ENCODE results near the gene MOB3A. TPM values are rescaled to one million over a fixed set of nuclear protein-coding genes. Genes with fewer than 3 reads are reported as not detected.

Gene MOB3A
- total RNA-seq, 2 experiments from 2014 or later, result 117 to 122 TPM

DNA sequence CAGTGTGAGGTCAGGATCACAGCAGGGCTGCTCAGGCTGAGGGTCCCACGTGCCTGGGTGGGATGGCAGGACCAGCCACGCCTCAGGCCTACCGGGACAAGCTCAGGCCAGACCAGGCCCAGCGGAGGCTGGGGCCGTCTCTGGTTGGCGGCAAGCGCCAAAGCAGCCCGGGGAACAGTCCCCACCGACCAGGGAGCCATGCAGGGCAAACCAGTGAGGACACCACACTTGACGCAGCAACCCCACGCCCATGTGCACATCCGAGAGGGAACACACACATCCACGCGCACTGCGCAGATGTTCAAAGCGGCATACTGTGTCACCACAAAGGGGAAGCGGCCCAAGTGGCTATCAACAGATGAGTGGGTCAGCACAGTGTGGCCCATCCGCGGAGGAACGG lies 15.8 kb upstream of the MOB3A start:
- no peak for DNase-seq
- Mint-ChIP-seq H3K9me3 (no peaks in the 10 kb centered on the region), H3K4me3 (no peak overlapping the region), H3K36me3 (peaks cover 31% of the 10 kb centered on the region), H3K27me3 (no peaks in the 10 kb centered on the region), H3K27ac (no peak overlapping the region), H3K4me1 (ENCODE audit: low read depth) (peaks cover 5% of the 10 kb centered on the region)
- POLR2A ChIA-PET, result no interaction called here
- CTCF ChIA-PET, result no interaction called here
- intact Hi-C loops (cut with micrococcal nuclease), result no loop called here

DNA sequence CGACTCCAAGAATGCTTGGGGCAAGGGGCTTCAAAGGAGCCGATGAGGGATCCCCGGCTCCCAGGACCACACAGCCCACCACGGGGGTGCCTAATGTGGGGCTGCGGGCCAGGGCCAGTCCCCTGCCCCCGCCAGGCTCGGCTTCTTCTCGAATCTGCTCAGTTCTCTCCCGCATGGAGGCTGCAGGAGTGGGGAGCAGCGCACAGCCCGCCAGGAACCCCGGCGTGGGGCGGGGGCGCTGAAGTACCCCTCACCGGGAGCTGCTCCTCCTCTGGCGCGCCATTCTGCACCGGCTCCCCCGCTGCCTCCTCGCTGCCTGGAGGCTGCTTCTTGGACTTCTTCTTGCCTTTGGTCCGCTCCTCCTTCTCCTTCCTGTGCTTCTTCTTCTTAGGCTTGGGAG lies 15.3 kb upstream of the MOB3A start:
- no peak for DNase-seq
- intact Hi-C loops (cut with micrococcal nuclease), result no loop called here
- POLR2A ChIA-PET, result no interaction called here
- Mint-ChIP-seq H3K4me3 (no peak overlapping the region), H3K27ac (no peak overlapping the region), H3K36me3 (peaks cover 35% of the 10 kb centered on the region), H3K9me3 (no peaks in the 10 kb centered on the region), H3K4me1 (ENCODE audit: low read depth) (peaks cover 5% of the 10 kb centered on the region), H3K27me3 (no peaks in the 10 kb centered on the region)
- CTCF ChIA-PET, result no interaction called here

DNA sequence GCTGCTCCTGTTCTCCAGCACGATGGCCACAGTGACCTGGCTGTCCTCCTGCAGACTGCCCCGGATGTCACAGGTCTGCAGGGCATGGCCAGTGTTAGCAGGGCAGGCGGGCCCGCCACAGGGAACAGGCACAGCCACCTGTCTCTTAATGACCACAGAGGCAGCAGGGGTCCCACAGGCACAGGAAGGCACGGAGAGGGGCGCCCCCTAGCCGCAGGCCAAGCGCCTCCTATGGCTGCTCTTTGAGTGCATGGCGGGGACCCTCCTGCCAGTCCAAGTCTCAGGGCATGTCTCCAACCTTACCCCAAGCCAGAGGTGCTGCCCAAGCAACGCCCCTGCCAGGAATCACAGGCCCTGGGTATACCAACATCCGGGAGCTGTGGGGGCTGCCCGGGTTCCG lies 14.7 kb upstream of the MOB3A start:
- H3K36me3 Mint-ChIP-seq, result peaks cover 41% of the 10 kb centered on the region
- H3K27ac Mint-ChIP-seq, result no peak overlapping the region
- DNase-seq, result no peak
- POLR2A ChIA-PET, result no interaction called here
- H3K4me1 Mint-ChIP-seq (ENCODE audit: low read depth), result peaks cover 5% of the 10 kb centered on the region
- CTCF ChIA-PET, result no interaction called here
- intact Hi-C loops (cut with micrococcal nuclease), result no loop called here
- peaks cover 4% of the 10 kb centered on the region for H3K9me3 Mint-ChIP-seq
- no peak overlapping the region for H3K4me3 Mint-ChIP-seq
- H3K27me3 Mint-ChIP-seq, result no peaks in the 10 kb centered on the region

DNA sequence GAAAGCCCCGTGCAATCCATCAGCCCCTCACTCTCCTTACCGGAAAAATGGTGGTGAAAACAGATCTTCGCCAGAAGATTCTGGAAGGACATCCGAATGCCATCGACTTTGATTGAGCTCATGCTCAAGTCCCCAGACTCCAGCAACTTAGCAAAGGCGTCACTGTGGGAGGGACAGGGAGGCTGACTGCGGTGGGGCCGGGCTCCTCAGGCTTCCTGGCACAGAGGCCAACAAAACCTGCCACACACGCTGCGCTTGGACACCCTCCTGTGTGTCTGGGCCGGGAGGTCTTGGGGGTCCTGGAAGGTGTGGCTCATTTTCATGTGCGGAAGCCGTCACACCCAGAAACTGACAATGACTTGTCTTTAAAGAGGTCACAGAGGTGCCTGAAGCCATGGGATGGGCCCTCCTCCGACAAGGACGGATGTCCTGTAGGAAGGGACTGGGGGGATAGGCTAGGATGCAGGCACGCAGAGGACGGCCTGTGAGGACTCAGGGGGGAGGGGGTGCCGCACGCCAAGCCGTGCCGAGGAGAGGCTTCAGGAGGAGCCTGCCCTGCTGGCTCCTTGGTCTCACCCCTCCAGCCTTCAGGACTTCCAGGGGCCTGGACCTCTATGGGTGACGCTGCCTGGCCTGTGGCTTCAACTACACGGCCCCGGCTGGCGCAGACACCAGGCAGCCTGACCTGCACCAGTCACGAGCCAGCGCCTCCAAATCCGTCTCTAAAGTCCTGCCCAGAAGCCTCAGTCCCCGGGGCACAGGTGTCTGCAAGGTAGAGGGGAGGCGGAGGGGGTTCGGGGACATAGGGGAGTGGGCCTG lies 13.1 kb upstream of the MOB3A start:
- ChIA-PET POLR2A (no interaction called here), CTCF (no interaction called here)
- no peak overlapping the region for H3K27ac Mint-ChIP-seq
- no peaks in the 10 kb centered on the region for H3K27me3 Mint-ChIP-seq
- no peak for DNase-seq
- H3K36me3 Mint-ChIP-seq, result peaks cover 48% of the 10 kb centered on the region
- peaks cover 11% of the 10 kb centered on the region for H3K9me3 Mint-ChIP-seq
- H3K4me1 Mint-ChIP-seq (ENCODE audit: low read depth), result peaks cover 5% of the 10 kb centered on the region
- intact Hi-C loops (cut with micrococcal nuclease), result no loop called here
- no peak overlapping the region for H3K4me3 Mint-ChIP-seq

DNA sequence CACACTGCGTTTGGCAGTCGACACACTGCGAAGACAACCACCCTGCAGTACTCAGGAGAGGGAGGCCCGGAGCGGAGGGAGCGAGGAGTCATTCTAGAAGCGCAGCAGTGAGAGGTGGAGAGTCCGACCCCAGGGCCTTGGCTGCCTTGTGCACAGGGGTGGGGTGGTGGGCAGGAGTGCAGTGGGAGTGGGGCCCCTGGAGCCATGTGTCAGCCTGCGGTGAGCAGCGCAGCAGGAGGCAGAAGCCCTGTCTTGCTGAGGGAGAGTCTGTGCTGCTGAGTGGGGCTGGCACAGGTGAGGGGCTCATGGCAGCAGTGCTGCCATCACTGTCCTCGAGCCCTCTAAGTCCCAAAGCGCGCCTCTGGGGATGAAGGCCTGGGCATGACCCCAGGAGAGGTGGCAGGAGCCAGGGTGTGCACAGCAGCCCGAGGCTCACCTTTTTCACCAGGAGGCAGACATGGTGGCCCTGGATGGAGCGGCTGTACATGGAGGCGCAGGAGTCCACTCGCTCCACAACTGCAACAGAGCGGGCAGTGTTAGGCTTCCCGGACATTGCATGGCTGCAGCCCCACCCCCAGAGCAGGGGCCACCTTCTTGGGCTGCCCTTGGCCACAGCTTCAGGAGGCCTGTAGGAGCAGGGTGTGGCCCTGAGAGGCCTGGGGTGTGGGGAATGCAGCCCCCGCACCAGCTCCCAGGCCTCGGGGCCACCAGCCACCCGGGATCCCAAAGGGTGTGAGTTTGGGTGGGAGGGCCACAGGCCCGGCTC lies 12.3 kb upstream of the MOB3A start:
- Mint-ChIP-seq H3K4me1 (ENCODE audit: low read depth) (peaks cover 5% of the 10 kb centered on the region), H3K27me3 (no peaks in the 10 kb centered on the region)
- POLR2A ChIA-PET, result no interaction called here

DNA sequence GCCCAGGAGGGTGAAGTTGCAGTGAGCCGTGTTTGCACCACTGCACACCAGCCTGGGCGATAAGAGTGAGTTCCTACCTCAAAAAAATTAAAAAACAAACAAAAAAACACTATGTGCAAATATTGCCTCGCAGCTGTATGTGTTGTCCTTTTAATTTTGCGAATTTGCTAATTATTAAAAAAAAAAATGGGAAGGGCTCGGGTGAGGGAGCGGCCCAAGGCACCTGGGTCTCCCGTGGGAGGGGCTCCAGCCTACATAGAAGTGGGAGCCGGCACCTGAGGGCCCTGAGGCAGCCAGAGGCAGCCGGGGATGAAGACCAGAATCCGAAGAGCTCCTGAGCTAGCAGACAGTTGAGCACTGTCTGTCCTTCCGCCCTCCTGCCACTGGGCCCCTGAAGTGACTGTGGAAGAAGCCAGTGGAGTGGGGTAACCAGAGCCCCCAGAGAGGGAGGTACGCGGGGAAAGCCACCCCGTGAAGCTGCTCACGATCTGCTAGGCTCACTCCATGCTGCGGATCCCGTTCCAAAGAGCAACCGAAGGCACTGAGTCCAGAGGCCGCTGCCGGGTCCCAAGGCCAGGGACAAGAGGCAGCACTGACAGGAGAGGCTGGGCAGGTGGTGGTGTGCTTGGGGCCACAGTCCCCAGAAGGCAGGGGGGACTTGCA lies 7.0 kb upstream of the MOB3A start:
- CTCF ChIA-PET, result interaction anchor here (0.7 kb wide), 1 partner anchor 1382 kb away, joined by 3 read pairs; no protein-coding TSS in a partner anchor
- H3K36me3 Mint-ChIP-seq, result peaks cover 47% of the 10 kb centered on the region

More for the DNA sequence above, 12.3 kb upstream of the MOB3A start:
- intact Hi-C loops (cut with micrococcal nuclease), result no loop called here
- H3K9me3 Mint-ChIP-seq, result peaks cover 11% of the 10 kb centered on the region
- no peak overlapping the region for H3K27ac Mint-ChIP-seq
- no peak for DNase-seq
- no peak overlapping the region for H3K4me3 Mint-ChIP-seq
- CTCF ChIA-PET, result no interaction called here
- H3K36me3 Mint-ChIP-seq, result peaks cover 49% of the 10 kb centered on the region

DNA sequence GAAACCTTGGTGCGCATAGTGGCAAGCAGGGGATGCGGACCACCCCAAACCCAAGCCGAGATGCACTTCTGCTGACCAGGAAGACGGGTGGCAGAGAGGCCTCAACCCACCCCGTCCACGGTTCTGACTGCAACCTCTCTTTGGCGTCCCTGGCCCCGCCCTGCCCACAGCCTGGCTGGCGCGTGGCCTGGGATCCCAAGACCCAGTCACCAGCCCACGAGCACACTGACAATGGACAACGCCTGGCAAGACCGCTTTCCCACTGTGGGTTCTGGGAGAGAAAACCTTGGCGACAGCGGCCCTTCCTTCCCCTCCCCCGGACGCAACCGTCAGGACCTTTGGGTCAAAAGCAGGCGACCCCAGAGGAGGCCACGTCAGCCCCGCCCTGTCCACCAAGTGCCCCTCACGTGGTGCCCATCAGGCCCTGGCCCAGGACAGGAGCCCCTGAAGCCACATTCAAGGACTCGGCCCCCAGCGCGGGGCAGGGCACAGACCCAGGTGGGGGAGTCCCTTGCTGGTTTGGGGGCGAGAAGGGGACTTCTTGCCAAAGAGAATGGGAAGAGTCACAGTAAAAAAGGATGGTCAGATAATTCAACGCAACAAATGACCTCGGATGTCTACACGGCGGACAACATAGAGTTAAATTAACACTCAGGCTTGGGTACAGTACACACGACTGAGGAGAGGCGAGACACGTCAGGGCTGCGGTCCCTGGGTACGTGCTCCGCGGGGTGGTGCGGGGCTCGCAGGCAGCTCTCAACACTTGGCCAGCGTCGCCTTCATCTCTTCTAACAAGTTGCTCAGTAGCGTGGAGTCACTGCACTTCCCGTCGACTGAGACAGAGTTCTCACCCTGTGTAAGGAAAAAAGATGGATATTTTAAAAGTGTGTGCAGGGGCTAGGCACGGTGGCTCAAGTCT lies 5.5 kb upstream of the MOB3A start:
- Mint-ChIP-seq H3K36me3 (peaks cover 38% of the 10 kb centered on the region), H3K4me1 (ENCODE audit: low read depth) (peaks cover 8% of the 10 kb centered on the region), H3K27me3 (no peaks in the 10 kb centered on the region), H3K4me3 (no peak overlapping the region), H3K27ac (no peak overlapping the region), H3K9me3 (peaks cover 11% of the 10 kb centered on the region)
- intact Hi-C loops (cut with micrococcal nuclease), result no loop called here
- POLR2A ChIA-PET, result no interaction called here
- CTCF ChIA-PET, result no interaction called here
- no peak for DNase-seq

More for the DNA sequence above, 7.0 kb upstream of the MOB3A start:
- intact Hi-C loops (cut with micrococcal nuclease), result no loop called here
- Mint-ChIP-seq H3K27me3 (no peaks in the 10 kb centered on the region), H3K9me3 (peaks cover 11% of the 10 kb centered on the region), H3K27ac (no peak overlapping the region), H3K4me3 (no peak overlapping the region), H3K4me1 (ENCODE audit: low read depth) (no peaks in the 10 kb centered on the region)
- no peak for DNase-seq
- POLR2A ChIA-PET, result no interaction called here

DNA sequence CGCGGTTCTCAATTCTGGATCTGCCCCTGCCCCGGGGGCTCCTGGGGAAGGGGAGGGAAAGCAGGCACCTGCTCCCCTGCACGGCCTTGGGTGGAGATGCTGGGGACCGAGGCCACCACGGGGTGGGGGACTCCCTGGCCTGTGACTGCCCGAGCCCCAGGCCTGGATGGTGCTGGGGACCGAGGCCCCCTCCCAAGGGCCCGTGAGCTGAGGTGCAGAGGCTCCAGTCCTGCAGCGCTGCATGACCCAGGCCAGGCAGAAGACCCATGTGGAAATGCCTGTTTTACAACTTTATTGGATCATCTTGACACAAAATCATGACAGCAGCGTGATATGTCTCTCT lies 4.6 kb upstream of the MOB3A start:
- Mint-ChIP-seq H3K4me3 (no peak overlapping the region), H3K36me3 (peaks cover 28% of the 10 kb centered on the region), H3K9me3 (peaks cover 6% of the 10 kb centered on the region), H3K4me1 (ENCODE audit: low read depth) (peaks cover 8% of the 10 kb centered on the region), H3K27ac (no peak overlapping the region), H3K27me3 (no peaks in the 10 kb centered on the region)
- CTCF ChIA-PET, result no interaction called here
- no peak for DNase-seq
- POLR2A ChIA-PET, result no interaction called here
- intact Hi-C loops (cut with micrococcal nuclease), result no loop called here

DNA sequence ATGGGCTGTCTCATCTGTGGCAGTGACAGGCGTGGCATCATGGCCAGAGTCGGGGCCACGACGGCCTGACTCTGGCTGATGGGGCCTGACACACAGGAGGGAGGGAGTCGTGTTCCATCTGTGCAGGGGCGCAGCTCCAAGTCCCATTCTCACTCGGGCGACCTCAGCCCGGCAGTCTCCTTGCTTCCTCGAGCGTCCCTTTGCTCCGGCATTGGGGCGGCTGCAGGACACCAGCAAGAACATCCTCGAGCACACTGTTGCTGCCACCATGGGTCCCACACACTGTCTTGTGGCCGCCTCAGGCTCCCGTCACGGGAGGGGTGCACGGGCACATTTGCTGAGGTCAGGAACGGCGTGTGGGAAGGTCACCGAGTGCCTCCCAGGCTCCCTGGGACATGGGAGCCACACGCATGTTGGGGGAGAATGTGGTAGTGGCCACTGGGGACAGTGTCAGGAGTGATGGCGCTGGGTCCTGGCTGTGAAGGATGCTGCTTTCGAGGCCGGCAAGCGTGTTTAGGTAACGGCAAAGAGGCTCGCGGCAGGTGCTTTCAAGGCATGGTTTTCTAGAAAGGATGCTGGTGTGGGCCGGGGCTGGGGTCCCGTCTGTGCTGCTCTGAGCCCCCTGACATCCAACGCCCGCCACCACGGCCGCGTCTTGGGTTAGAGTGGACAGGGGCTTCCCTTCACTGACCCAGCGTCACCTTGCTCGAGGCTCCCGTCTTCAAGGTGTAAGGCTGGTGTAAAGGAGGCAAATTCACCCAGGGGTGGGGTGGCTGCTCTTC lies 4.0 kb upstream of the MOB3A start:
- no peak overlapping the region for H3K4me3 Mint-ChIP-seq
- ChIA-PET POLR2A (no interaction called here), CTCF (no interaction called here)
- intact Hi-C loops (cut with micrococcal nuclease), result loop anchor here (10.0 kb wide), 1 partner anchor 495 kb away; the partner anchor contains the start of gene UQCR11
- H3K4me1 Mint-ChIP-seq (ENCODE audit: low read depth), result peaks cover 8% of the 10 kb centered on the region
- peaks cover 22% of the 10 kb centered on the region for H3K36me3 Mint-ChIP-seq
- no peak for DNase-seq
- H3K27me3 Mint-ChIP-seq, result no peaks in the 10 kb centered on the region
- peaks cover under 1% of the 10 kb centered on the region for H3K9me3 Mint-ChIP-seq
- no peak overlapping the region for H3K27ac Mint-ChIP-seq

DNA sequence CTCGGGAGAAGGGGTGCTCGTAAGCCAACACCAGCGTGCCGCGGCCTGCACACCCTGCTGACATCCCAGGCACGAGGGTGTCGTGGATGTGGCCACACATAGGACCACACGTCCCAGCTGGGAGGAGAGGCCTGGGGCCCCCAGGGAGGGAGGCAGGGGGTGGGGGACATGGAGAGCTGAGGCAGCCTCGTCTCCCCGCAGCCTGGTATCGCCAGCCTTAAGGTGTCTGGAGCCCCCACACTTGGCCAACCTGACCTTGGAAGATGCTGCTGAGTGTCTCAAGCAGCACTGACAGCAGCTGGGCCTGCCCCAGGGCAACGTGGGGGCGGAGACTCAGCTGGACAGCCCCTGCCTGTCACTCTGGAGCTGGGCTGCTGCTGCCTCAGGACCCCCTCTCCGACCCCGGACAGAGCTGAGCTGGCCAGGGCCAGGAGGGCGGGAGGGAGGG lies 3.0 kb upstream of the MOB3A start:
- H3K27me3 Mint-ChIP-seq, result no peaks in the 10 kb centered on the region
- ChIA-PET POLR2A (no interaction called here), CTCF (interaction anchor here (0.6 kb wide), 1 partner anchor 1001 kb away, joined by 3 read pairs; no protein-coding TSS in a partner anchor)
- H3K36me3 Mint-ChIP-seq, result peaks cover 22% of the 10 kb centered on the region
- no peak for DNase-seq
- intact Hi-C loops (cut with micrococcal nuclease), result loop anchor here (10.0 kb wide), 1 partner anchor 494 kb away; the partner anchor contains the start of gene UQCR11
- H3K9me3 Mint-ChIP-seq, result no peaks in the 10 kb centered on the region
- H3K27ac Mint-ChIP-seq, result no peak overlapping the region
- H3K4me3 Mint-ChIP-seq, result no peak overlapping the region
- peaks cover 14% of the 10 kb centered on the region for H3K4me1 Mint-ChIP-seq (ENCODE audit: low read depth)

DNA sequence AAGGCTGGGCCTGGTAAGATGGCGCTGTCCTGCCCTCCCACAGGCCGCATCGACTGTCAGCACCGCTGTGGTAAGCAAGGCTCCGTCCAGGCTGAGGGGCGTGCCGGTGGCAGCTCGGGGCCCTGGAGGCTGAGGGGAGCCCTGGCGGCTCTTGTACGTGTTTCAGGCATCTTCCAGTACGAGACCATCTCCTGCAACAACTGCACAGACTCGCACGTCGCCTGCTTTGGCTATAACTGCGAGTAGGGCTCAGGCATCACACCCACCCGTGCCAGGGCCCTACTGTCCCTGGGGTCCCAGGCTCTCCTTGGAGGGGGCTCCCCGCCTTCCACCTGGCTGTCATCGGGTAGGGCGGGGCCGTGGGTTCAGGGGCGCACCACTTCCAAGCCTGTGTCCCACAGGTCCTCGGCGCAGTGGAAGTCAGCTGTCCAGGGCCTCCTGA lies 1.8 kb upstream of the MOB3A start:
- DNase-seq, result no peak
- ChIA-PET CTCF (interaction anchor here (0.9 to 1.5 kb wide), 3 partner anchors 10 to 18 kb away, joined by 3 to 5 read pairs (median 4); no protein-coding TSS in a partner anchor), POLR2A (interaction anchor here (0.6 to 1.2 kb wide), 2 partner anchors 13 to 15 kb away, joined by 4 to 5 read pairs; no protein-coding TSS in a partner anchor)
- intact Hi-C loops (cut with micrococcal nuclease), result loop anchor here (2.0 to 10.0 kb wide), 6 partner anchors 37 to 493 kb away; partner anchors contain the start of genes MKNK2 and UQCR11
- Mint-ChIP-seq H3K36me3 (peaks cover 24% of the 10 kb centered on the region), H3K27ac (no peak overlapping the region), H3K27me3 (no peaks in the 10 kb centered on the region), H3K9me3 (no peaks in the 10 kb centered on the region), H3K4me1 (ENCODE audit: low read depth) (peaks cover 22% of the 10 kb centered on the region), H3K4me3 (peak overlapping the region; percentile 88)
